Esophagus squamous epithelium (tissue), 5 donors: Measurements from ENCODE around the gene TNFSF8. TPM values are rescaled to one million over a fixed set of nuclear protein-coding genes. Genes with fewer than 3 reads are reported as not detected.

Source experiments
- DNase-seq: peaks from one replicate; lab custom pipeline; 2025; lab: John Stamatoyannopoulos, UW
- H3K27ac ChIP-seq, 4 donors: fragments of 200-600 bp; sonication (generic); one replicate each; pipeline ENCODE4 v1.5.1; 2016 to 2019; ENCODE audit warnings: mild to moderate bottlenecking in 1 of 4
- H3K27me3 ChIP-seq, 4 donors: fragments of 200-600 bp; sonication (generic); 1 replicate in 3 of 4; 2 replicates in 1 of 4; pipeline versions ENCODE4 v1.5.1 to v1.6.0; 2017 to 2021; ENCODE audit warnings: antibody characterized with exemption in 1 of 4
- H3K36me3 ChIP-seq, 3 donors: fragments of 200-600 bp; sonication (generic); one replicate each; pipeline ENCODE4 v1.5.1; 2016 to 2019
- H3K4me1 ChIP-seq, 3 donors: fragments of 200-600 bp; sonication (generic); one replicate each; pipeline ENCODE4 v1.5.1; 2017 to 2019
- H3K4me3 ChIP-seq, 4 donors: fragments of 200-600 bp; sonication (generic); 1 replicate in 3 of 4; 2 replicates in 1 of 4; pipeline ENCODE4 v1.5.1; 2016 to 2019; ENCODE audit warnings: mild to moderate bottlenecking in 2 of 4, moderate library complexity in 1 of 4
- H3K9me3 ChIP-seq, 3 donors: fragments of 200-600 bp; sonication (generic); one replicate each; pipeline ENCODE4 v1.5.1; 2016 to 2019
- POLR2A ChIP-seq, 4 donors: fragments of 450-650 bp; IDR thresholded peaks; one replicate each; pipeline ENCODE4 v1.6.1; 2017; ENCODE audit warnings: antibody characterized with exemption in 4 of 4, mild to moderate bottlenecking in 4 of 4, moderate library complexity in 3 of 4
- WGBS, 2 donors: methylation state at CpG; one replicate each; pipeline ENCODE4 v1.1.5; 2018; 5-methylcytosine and 5-hydroxymethylcytosine counted together
- intact Hi-C: fragments of 100-400 bp; cut with DNase I; formaldehyde crosslinking; loops from one replicate; pipeline ENCODE4 v1.15.0; 2022
- total RNA-seq, 4 donors: library from RNA; depleted of rRNA; stranded (reverse); fragments of >200 nt; gene quantifications; one replicate each; pipeline ENCODE4 v1.1.0, GENCODE V29; 2016
- TF ChIP-seq, protein P1 (sequence below), 6 experiments: fragments of 450-650 bp in 4 of 6; fragments of 200-600 bp in 2 of 6; sonication (generic) in 2 of 6; IDR thresholded peaks; one replicate each; pipeline ENCODE4 v1.5.1; 2016 to 2019; ENCODE audit warnings: antibody characterized with exemption in 6 of 6, mild to moderate bottlenecking in 4 of 6, moderate library complexity in 4 of 6
- donor health status: DM: yes; HTN: yes; CAD: no.

Gene TNFSF8
- total RNA-seq, 4 donors from 2014 or later = 0.21 to 6.5 (median 0.41) TPM

DNA sequence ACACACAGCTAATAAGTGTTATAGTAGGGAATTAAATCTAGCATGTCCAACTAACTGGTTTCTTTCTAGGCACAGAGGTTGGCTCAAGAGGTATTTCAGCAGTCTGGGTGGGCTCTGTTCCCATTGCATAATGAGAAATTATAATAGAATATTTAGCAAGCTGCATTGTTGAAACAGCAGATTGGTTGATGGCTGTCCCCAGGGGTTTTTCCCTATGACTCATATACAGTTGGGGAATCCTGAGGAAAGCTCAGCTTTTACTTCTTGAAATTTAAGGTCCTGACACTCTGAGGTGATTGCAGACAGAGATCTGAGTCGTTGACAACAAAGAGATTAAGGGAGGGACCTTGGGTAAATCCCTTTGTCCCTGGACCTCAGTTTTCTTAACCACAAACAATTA, 38.3 kb upstream of the TNFSF8 start:
- Histone ChIP-seq H3K4me3 (no peak overlapping the region), H3K36me3 (no peaks in the 10 kb centered on the region), H3K27ac (no peak overlapping the region), H3K4me1 (peaks cover 0 to 6% (median 5%) of the 10 kb centered on the region in 3 donors), H3K27me3 (peaks cover 0 to 5% (median 0%) of the 10 kb centered on the region in 4 donors), H3K9me3 (peaks cover 0 to under 1% (median 0%) of the 10 kb centered on the region in 3 donors)
- no peak for DNase-seq
- intact Hi-C loops = no loop called here
- WGBS, 2 donors = 10 to 12% methylated on average over 1 of the region's 1 CpG
- TF ChIP-seq POLR2A (IDR thresholded peaks at IDR 0.05) = no peak
- TF ChIP-seq, protein P1, sequence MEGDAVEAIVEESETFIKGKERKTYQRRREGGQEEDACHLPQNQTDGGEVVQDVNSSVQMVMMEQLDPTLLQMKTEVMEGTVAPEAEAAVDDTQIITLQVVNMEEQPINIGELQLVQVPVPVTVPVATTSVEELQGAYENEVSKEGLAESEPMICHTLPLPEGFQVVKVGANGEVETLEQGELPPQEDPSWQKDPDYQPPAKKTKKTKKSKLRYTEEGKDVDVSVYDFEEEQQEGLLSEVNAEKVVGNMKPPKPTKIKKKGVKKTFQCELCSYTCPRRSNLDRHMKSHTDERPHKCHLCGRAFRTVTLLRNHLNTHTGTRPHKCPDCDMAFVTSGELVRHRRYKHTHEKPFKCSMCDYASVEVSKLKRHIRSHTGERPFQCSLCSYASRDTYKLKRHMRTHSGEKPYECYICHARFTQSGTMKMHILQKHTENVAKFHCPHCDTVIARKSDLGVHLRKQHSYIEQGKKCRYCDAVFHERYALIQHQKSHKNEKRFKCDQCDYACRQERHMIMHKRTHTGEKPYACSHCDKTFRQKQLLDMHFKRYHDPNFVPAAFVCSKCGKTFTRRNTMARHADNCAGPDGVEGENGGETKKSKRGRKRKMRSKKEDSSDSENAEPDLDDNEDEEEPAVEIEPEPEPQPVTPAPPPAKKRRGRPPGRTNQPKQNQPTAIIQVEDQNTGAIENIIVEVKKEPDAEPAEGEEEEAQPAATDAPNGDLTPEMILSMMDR (IDR thresholded peaks at IDR 0.05) = no peak

DNA sequence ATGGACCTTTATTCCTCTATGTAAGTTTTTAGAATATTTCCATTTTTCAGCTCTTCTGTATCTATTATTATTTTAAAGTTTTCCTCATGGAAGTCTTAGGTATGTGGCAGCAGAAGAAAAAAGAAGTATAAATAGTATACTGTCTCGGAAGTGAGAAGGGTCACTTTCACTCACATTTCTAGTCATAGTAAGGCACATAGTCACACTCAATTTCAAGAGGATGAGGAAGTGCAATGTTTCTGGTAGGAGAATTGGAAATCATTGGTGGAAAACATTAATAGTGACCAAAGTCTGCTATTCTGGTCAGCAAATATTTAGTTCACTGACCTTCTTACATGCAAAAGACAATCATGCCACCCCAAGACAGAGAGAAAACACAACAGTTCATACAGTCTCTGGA, 35.2 kb upstream of the TNFSF8 start:
- peaks cover 0 to 14% (median 13%) of the 10 kb centered on the region in 3 donors for H3K9me3 ChIP-seq
- TF ChIP-seq, protein P1 (IDR thresholded peaks at IDR 0.05) = no peak
- no peak for TF ChIP-seq POLR2A (IDR thresholded peaks at IDR 0.05)
- intact Hi-C loops = no loop called here
- no peak overlapping the region for H3K4me3 ChIP-seq
- no peak for DNase-seq
- H3K27me3 ChIP-seq = peaks cover 0 to 12% (median 0%) of the 10 kb centered on the region in 4 donors
- H3K27ac ChIP-seq = no peak overlapping the region
- peaks cover 0 to 6% (median 5%) of the 10 kb centered on the region in 3 donors for H3K4me1 ChIP-seq
- H3K36me3 ChIP-seq = no peaks in the 10 kb centered on the region
- 80 to 84% methylated on average over 1 of the region's 1 CpG for whole genome bisulfite sequencing, 2 donors

DNA sequence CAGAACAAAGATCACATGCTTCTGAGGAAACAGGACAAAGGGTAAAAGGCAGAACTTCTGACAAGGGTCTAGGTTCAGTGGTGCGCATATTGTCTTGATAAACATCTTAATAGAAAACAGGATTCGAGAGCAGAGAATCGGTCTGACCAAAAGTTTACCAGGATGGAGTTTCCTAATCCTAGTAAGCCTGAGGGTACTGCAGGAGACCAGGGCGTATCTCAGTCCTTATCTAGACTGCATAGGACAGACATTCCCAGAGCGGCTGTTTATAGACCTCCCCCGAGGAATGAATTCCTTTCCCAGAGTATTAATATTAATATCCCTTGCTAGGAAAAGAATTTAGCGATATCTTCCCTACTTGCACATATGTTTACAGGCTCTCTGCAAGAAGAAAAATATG, 32.4 kb upstream of the TNFSF8 start:
- no peaks in the 10 kb centered on the region for H3K4me1 ChIP-seq
- no peak overlapping the region for H3K4me3 ChIP-seq
- TF ChIP-seq, protein P1 (IDR thresholded peaks at IDR 0.05) = no peak
- no peak for TF ChIP-seq POLR2A (IDR thresholded peaks at IDR 0.05)
- peaks cover 0 to 26% (median 21%) of the 10 kb centered on the region in 3 donors for H3K9me3 ChIP-seq
- intact Hi-C loops = no loop called here
- H3K36me3 ChIP-seq = no peaks in the 10 kb centered on the region
- DNase-seq = no peak
- no peak overlapping the region for H3K27ac ChIP-seq
- 95% methylated on average over 7 of the region's 7 CpGs for WGBS, 2 donors
- peaks cover 0 to 15% (median 0%) of the 10 kb centered on the region in 4 donors for H3K27me3 ChIP-seq

DNA sequence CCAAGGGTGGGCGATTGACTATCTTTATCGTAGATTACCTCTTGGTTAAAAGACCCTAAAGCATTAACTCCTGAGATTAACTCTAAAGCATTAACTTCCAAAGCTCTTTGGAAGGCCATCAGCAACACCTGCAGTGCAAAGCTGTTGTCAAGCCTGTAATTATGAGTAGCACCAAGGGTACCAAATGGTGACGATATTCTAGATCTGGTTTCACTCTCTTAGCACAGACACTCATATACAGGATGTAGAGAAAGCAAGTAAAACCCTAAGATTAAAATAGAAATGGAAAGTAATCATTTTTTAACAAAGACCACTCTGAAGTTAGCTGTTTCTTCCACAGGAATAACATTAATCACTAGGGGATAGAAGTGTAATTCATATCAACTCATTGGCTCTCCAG, 29.9 kb upstream of the TNFSF8 start:
- Histone ChIP-seq H3K9me3 (peaks cover 0 to 26% (median 21%) of the 10 kb centered on the region in 3 donors), H3K36me3 (no peaks in the 10 kb centered on the region), H3K27me3 (peaks cover 0 to 15% (median 0%) of the 10 kb centered on the region in 4 donors), H3K4me3 (no peak overlapping the region), H3K27ac (no peak overlapping the region), H3K4me1 (no peaks in the 10 kb centered on the region)
- TF ChIP-seq, protein P1 (IDR thresholded peaks at IDR 0.05) = no peak
- TF ChIP-seq POLR2A (IDR thresholded peaks at IDR 0.05) = no peak
- intact Hi-C loops = no loop called here
- WGBS, 2 donors = 83 to 85% methylated on average over 3 of the region's 3 CpGs
- DNase-seq = no peak

DNA sequence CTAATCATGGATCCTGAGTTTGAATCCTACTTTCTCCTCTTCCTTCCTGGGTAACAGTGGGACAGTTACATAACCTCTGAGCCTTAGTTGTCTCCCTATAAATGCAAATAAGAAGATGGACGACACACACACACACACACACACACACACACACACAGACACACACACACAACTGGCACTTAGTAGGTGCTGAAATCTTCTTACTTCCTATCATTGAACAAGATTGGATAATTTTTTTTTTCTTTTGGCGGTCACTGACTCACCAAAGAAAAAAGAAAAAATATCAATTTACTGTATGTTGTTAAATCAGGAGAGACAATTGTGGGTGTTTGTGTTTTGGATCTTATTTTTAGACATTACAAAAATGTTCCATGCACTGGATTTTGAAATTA, 28.4 kb upstream of the TNFSF8 start:
- Histone ChIP-seq H3K9me3 (peaks cover 0 to 26% (median 21%) of the 10 kb centered on the region in 3 donors), H3K27me3 (peaks cover 0 to 13% (median 0%) of the 10 kb centered on the region in 4 donors), H3K4me1 (peaks cover 2 to 8% (median 4%) of the 10 kb centered on the region in 3 donors), H3K4me3 (no peak overlapping the region), H3K27ac (no peak overlapping the region), H3K36me3 (no peaks in the 10 kb centered on the region)
- WGBS, 2 donors = 56 to 59% methylated on average over 2 of the region's 2 CpGs
- TF ChIP-seq, protein P1 (IDR thresholded peaks at IDR 0.05) = no peak
- TF ChIP-seq POLR2A (IDR thresholded peaks at IDR 0.05) = no peak
- no peak for DNase-seq
- intact Hi-C loops = no loop called here
